ENCODE data around the gene TENT5C. TPM values are rescaled to one million over a fixed set of nuclear protein-coding genes. Genes with fewer than 3 reads are reported as not detected.

TENT5C gene
- total RNA-seq, 4 donors from 2014 or later: 1.9 to 4.3 (median 2.8) TPM

DNA sequence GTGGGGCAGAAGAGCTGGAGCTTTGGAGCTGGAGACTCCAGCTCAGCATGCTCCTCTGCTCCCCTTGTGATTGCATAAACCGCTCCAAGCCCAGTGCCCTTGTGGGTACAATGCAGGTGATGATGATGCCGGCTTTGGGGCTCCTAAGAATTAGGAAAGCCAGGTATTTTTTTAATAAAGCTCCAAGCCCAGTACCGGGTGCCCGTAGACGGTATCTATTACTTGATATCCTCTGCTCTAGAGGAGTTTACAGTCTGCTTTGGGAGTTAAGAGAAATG is 27.2 kb downstream of the TENT5C start:
- WGBS, 2 donors: 82 to 85% methylated on average over 5 of the region's 5 CpGs
- peak in 1 of 2 donors; percentile 58 for DNase-seq (ENCODE audit: low spot score in 2 of 2)
- TF ChIP-seq, protein P1, sequence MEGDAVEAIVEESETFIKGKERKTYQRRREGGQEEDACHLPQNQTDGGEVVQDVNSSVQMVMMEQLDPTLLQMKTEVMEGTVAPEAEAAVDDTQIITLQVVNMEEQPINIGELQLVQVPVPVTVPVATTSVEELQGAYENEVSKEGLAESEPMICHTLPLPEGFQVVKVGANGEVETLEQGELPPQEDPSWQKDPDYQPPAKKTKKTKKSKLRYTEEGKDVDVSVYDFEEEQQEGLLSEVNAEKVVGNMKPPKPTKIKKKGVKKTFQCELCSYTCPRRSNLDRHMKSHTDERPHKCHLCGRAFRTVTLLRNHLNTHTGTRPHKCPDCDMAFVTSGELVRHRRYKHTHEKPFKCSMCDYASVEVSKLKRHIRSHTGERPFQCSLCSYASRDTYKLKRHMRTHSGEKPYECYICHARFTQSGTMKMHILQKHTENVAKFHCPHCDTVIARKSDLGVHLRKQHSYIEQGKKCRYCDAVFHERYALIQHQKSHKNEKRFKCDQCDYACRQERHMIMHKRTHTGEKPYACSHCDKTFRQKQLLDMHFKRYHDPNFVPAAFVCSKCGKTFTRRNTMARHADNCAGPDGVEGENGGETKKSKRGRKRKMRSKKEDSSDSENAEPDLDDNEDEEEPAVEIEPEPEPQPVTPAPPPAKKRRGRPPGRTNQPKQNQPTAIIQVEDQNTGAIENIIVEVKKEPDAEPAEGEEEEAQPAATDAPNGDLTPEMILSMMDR (IDR thresholded peaks at IDR 0.05): no peak
- TF ChIP-seq POLR2A (IDR thresholded peaks at IDR 0.05): no peak
- intact Hi-C loops (cut with DNase I; ENCODE audit: low total_unique reads): no loop called here
- H3K4me3 ChIP-seq (ENCODE audit: low read depth, poor library complexity, severe bottlenecking): no peak overlapping the region

DNA sequence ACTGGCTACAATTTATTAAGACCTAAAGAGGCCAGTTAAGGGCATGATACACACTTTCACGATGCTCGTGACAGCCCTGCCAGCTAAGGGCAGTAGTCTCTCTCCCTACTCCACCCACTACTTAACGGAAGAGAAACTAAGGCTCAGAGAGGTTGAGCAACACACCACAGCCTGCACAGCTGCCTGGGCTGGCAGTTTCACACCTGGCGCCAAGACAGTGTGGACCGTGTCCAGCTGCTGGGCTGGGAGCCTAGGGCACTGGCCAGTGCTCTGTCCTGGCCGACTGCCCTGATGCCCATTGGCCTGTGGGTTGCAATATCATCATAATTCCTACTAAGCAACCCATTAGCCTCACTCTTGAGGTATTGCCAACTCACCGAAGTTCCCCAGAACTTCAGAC is 27.6 kb downstream of the TENT5C start:
- H3K4me3 ChIP-seq (ENCODE audit: low read depth, poor library complexity, severe bottlenecking): no peak overlapping the region
- intact Hi-C loops (cut with DNase I; ENCODE audit: low total_unique reads): no loop called here
- 70 to 76% methylated on average over 7 of the region's 7 CpGs for WGBS, 2 donors
- TF ChIP-seq, protein P1 (IDR thresholded peaks at IDR 0.05): no peak
- no peak for TF ChIP-seq POLR2A (IDR thresholded peaks at IDR 0.05)
- DNase-seq (ENCODE audit: low spot score in 2 of 2): peak in 1 of 2 donors; percentile 50

DNA sequence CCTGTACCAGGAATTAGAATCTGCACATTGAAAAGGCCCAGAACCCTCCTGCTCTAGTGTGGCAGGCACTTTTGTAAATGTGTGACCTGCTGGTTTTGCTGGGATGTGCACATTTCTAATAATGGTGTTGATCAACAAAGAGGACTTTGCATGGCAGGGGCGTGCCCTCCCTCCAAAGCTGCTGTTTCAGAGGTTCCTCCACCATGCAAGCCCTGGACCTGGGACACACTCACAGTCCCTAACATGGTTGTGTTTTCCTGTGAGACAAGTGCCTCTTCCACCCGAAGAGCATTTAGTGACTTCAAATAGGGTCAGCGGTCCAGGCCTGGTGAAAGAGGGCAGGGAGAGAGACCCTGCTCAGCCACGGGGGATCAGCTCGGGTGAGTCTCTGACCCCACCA is 28.1 kb downstream of the TENT5C start:
- DNase-seq (ENCODE audit: low spot score in 2 of 2): peak in 1 of 2 donors; percentile 68
- H3K4me3 ChIP-seq (ENCODE audit: low read depth, poor library complexity, severe bottlenecking): no peak overlapping the region
- intact Hi-C loops (cut with DNase I; ENCODE audit: low total_unique reads): no loop called here
- 92 to 96% methylated on average over 5 of the region's 5 CpGs for WGBS, 2 donors
- TF ChIP-seq, protein P1 (IDR thresholded peaks at IDR 0.05): no peak
- no peak for TF ChIP-seq POLR2A (IDR thresholded peaks at IDR 0.05)

DNA sequence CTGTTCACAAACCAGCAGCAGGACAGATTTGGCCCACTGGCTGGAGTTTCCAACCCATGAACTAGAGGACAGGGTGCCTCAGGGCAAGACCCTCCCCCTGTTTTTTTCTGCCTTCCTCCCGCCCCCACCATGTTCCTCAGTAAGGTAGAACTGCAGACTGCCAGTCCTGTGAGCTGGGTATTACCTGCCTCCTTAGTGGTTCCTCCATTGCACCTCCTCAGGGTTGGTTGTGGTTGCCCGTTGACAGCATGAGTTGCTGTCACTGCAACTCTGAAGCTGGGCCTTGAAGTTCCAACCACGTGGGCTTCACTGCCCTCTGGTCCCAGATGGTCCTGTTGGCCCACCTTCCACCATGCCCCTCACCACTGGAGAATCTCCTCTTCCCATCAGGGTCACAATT is 28.8 kb downstream of the TENT5C start:
- intact Hi-C loops (cut with DNase I; ENCODE audit: low total_unique reads): no loop called here
- 92 to 95% methylated on average over 3 of the region's 3 CpGs for WGBS, 2 donors
- no peak overlapping the region for H3K4me3 ChIP-seq (ENCODE audit: low read depth, poor library complexity, severe bottlenecking)
- TF ChIP-seq, protein P1 (IDR thresholded peaks at IDR 0.05): no peak
- TF ChIP-seq POLR2A (IDR thresholded peaks at IDR 0.05): no peak
- DNase-seq (ENCODE audit: low spot score in 2 of 2): peak in 1 of 2 donors; percentile 64

DNA sequence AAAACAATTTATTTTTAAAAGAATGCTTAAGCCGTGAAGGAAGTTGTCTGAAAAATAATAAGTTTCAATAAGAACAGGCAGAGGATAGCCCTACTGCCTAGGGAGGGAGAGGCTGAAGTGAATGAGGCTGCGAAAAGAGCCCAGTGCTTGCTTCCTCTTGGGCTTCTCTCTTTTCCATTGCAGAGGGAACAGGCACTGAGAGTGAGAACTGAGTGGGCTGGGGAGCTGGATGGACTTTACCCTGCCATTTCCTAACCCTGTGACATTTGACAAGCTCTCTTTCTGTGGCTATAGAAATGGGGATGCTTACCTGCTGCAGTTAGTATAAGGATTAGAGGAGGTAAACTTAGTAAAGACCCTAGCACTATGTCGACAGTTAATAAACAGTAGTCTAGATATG is 30.0 kb downstream of the TENT5C start:
- intact Hi-C loops (cut with DNase I; ENCODE audit: low total_unique reads): no loop called here
- WGBS, 2 donors: 91 to 94% methylated on average over 3 of the region's 3 CpGs
- DNase-seq (ENCODE audit: low spot score in 2 of 2): no peak
- H3K4me3 ChIP-seq (ENCODE audit: low read depth, poor library complexity, severe bottlenecking): no peak overlapping the region
- no peak for TF ChIP-seq POLR2A (IDR thresholded peaks at IDR 0.05)
- TF ChIP-seq, protein P1 (IDR thresholded peaks at IDR 0.05): no peak

DNA sequence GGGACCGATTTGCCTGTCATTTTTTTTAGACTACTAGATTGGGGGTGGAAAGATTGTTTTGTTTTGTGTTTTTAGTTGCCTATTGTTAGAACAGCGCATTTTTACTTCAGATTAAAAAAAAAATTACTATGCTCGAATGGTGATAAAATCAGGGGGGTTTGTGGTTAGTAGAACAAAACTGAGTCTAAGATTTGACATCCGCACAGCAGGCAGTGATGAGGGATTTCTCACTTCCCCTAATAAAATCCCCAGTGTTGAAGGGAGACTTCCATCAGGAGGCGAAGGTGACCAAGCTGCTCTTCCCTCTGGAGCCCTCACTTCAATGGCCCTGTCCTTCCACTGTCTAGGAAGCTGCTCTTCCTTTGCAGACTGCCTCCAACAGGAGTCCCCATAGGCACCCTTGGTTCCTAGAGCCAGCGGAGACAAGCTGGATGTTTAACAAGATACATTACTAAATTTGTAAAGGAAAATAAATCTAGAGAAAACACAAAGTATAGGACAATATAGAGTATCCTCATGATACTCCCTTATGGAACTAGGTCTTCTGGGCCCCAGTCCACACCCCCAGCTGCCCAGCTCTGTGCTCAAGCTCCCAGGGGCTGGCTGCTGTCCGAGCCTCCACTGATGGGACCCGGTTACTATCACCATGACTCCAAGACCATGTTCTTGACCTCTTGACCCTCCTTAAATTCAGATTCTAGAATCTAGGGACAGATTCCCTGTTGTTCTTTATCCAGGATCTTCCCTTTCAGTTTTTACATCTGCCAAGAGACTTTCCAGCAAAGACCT is 31.0 kb downstream of the TENT5C start:
- no peak overlapping the region for H3K4me3 ChIP-seq (ENCODE audit: low read depth, poor library complexity, severe bottlenecking)
- peak in 1 of 2 donors; percentile 63 for DNase-seq (ENCODE audit: low spot score in 2 of 2)
- TF ChIP-seq, protein P1 (IDR thresholded peaks at IDR 0.05): no peak
- TF ChIP-seq POLR2A (IDR thresholded peaks at IDR 0.05): no peak
- intact Hi-C loops (cut with DNase I; ENCODE audit: low total_unique reads): no loop called here
- WGBS, 2 donors: 84 to 88% methylated on average over 8 of the region's 8 CpGs
